Nephron (organoid): ENCODE results near the gene RBM19.
A peak's percentile ranks its signal among the peaks of the same experiment; 100 is the strongest.

Experiments used
- H3K27ac Mint-ChIP-seq, 3 experiments: 2 replicates each; pipeline ENCODE4 v1.8.0; 2020; ENCODE audit warnings: mixed read lengths in 3 of 3, mild to moderate bottlenecking in 2 of 3, moderate library complexity in 1 of 3
- H3K27me3 Mint-ChIP-seq: 2 replicates; pipeline ENCODE4 v1.8.0; 2021; ENCODE audit warnings: low read depth, mild to moderate bottlenecking, moderate library complexity, mixed read lengths
- H3K36me3 Mint-ChIP-seq: 2 replicates; pipeline ENCODE4 v1.8.0; 2020; ENCODE audit warnings: low read depth, mixed read lengths
- H3K4me1 Mint-ChIP-seq: 2 replicates; pipeline ENCODE4 v1.8.0; 2020; ENCODE audit warnings: mixed read lengths
- H3K4me3 Mint-ChIP-seq, 3 experiments: 2 replicates each; pipeline ENCODE4 v1.8.0; 2020; ENCODE audit warnings: mild to moderate bottlenecking in 3 of 3, mixed read lengths in 3 of 3, moderate library complexity in 2 of 3
- H3K9me3 Mint-ChIP-seq: 2 replicates; pipeline ENCODE4 v1.8.0; 2020; ENCODE audit warnings: mixed read lengths
- CTCF ChIP-seq, 3 experiments: fragments of 200-600 bp; sonication (generic); IDR thresholded peaks; one replicate each; pipeline ENCODE4 v1.5.0; 2021; ENCODE audit warnings: antibody characterized with exemption in 3 of 3; ENCODE audit not compliant: unreplicated experiment in 3 of 3

Gene RBM19

GRCh38 chr12:113835896-113836295 is 130.2 kb downstream of the RBM19 start:
- Mint-ChIP-seq H3K36me3 (no peaks in the 10 kb centered on the region), H3K27me3 (peaks cover 29% of the 10 kb centered on the region), H3K9me3 (no peaks in the 10 kb centered on the region), H3K4me1 (peaks cover 56% of the 10 kb centered on the region), H3K4me3 (no peak overlapping the region), H3K27ac (peak overlapping the region in 2 of 3 experiments; percentile 33 to 52)
- no peak for TF ChIP-seq CTCF (IDR thresholded peaks at IDR 0.05; ENCODE audit: unreplicated experiment in 3 of 3)

- Mint-ChIP-seq H3K4me1 (peaks cover 60% of the 10 kb centered on the region), H3K27ac (peak overlapping the region in 1 of 3 experiments; percentile 33), H3K36me3 (no peaks in the 10 kb centered on the region), H3K27me3 (peaks cover 30% of the 10 kb centered on the region), H3K4me3 (no peak overlapping the region), H3K9me3 (no peaks in the 10 kb centered on the region)
- TF ChIP-seq CTCF (IDR thresholded peaks at IDR 0.05; ENCODE audit: unreplicated experiment in 3 of 3) = no peak
These were observed 130.7 kb downstream of the RBM19 start for GRCh38 chr12:113835433-113835832.

GRCh38 chr12:113833422-113833821 is 132.7 kb downstream of the RBM19 start:
- H3K4me3 Mint-ChIP-seq = no peak overlapping the region
- no peak for TF ChIP-seq CTCF (IDR thresholded peaks at IDR 0.05; ENCODE audit: unreplicated experiment in 3 of 3)
- H3K9me3 Mint-ChIP-seq = no peaks in the 10 kb centered on the region
- H3K27me3 Mint-ChIP-seq = peaks cover 27% of the 10 kb centered on the region
- no peak overlapping the region for H3K27ac Mint-ChIP-seq
- H3K36me3 Mint-ChIP-seq = no peaks in the 10 kb centered on the region
- H3K4me1 Mint-ChIP-seq = peaks cover 56% of the 10 kb centered on the region

- Mint-ChIP-seq H3K4me1 (peaks cover 38% of the 10 kb centered on the region), H3K9me3 (no peaks in the 10 kb centered on the region), H3K27ac (peak overlapping the region in 2 of 3 experiments; percentile 10 to 74)
These were observed 134.6 kb downstream of the RBM19 start for GRCh38 chr12:113831476-113831875.

GRCh38 chr12:113831016-113831415 is 135.1 kb downstream of the RBM19 start:
- Mint-ChIP-seq H3K4me3 (no peak overlapping the region), H3K4me1 (peaks cover 34% of the 10 kb centered on the region), H3K9me3 (no peaks in the 10 kb centered on the region), H3K36me3 (no peaks in the 10 kb centered on the region), H3K27me3 (peaks cover 23% of the 10 kb centered on the region), H3K27ac (peak overlapping the region in 2 of 3 experiments; percentile 10 to 74)
- TF ChIP-seq CTCF (IDR thresholded peaks at IDR 0.05; ENCODE audit: unreplicated experiment in 3 of 3) = no peak

More at GRCh38 chr12:113831476-113831875, 134.6 kb downstream of the RBM19 start:
- Mint-ChIP-seq H3K36me3 (no peaks in the 10 kb centered on the region), H3K4me3 (no peak overlapping the region), H3K27me3 (peaks cover 25% of the 10 kb centered on the region)
- TF ChIP-seq CTCF (IDR thresholded peaks at IDR 0.05; ENCODE audit: unreplicated experiment in 3 of 3) = no peak

- H3K36me3 Mint-ChIP-seq = no peaks in the 10 kb centered on the region
- H3K4me3 Mint-ChIP-seq = no peak overlapping the region
- peaks cover 13% of the 10 kb centered on the region for H3K27me3 Mint-ChIP-seq
- H3K4me1 Mint-ChIP-seq = peaks cover 22% of the 10 kb centered on the region
- H3K9me3 Mint-ChIP-seq = no peaks in the 10 kb centered on the region
- no peak for TF ChIP-seq CTCF (IDR thresholded peaks at IDR 0.05; ENCODE audit: unreplicated experiment in 3 of 3)
- no peak overlapping the region for H3K27ac Mint-ChIP-seq
These were observed 136.9 kb downstream of the RBM19 start for GRCh38 chr12:113829212-113829611.
